Embryonic facial prominence (tissue), 1 donor: ENCODE results near the gene NEK6.

Source experiments
- DNase-seq: peaks from one replicate; pipeline ENCODE4 v3.0.0-alpha.2; 2016; ENCODE audit errors: extremely low spot score

The NEK6 gene

GRCh38 chr9:124373851-124374250 lies 116.1 kb downstream of the NEK6 start:
- no peak for DNase-seq

GRCh38 chr9:124375726-124376125 lies 118.0 kb downstream of the NEK6 start:
- no peak for DNase-seq

GRCh38 chr9:124376329-124376728 lies 118.6 kb downstream of the NEK6 start:
- no peak for DNase-seq

DNA sequence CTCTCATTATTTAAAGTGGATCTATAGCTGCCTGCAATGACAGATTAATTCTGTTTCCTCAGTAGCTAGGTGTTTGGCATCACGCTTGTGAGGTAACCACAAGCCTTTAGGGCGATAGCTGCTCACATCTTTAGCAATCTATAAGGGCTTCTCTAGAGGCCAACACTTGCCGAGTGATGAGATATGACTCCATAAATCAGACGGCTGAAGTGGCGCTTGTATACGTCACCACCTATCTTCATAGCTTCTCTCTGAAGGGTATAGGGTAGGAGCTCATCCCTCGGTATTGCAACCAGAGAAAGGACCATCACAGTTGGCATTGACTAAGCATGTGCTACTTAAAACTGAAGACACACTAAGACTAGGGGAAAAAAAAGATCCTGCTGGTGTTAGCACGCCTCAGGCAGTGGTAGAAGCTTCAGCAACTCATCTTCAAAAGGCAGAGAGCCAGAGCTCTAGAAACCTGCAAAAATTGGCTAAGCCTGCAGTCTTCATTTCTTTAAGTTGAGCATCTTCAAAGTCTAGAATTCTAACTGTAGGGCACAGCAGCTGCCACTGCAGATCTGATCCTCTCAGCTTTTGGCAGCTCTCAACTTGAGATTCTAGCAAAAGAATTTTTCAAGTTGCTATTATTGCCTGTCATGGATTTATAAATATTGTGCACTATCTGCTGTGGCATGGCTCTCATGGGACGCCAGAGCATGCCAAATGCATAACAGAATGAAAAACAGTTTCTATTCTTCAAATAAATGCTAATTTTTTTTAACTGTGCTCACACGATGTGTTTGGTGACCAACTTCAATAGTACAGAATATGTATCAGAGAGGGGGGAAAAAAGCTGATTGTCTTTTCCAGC lies 120.0 kb downstream of the NEK6 start:
- no peak for DNase-seq

DNA sequence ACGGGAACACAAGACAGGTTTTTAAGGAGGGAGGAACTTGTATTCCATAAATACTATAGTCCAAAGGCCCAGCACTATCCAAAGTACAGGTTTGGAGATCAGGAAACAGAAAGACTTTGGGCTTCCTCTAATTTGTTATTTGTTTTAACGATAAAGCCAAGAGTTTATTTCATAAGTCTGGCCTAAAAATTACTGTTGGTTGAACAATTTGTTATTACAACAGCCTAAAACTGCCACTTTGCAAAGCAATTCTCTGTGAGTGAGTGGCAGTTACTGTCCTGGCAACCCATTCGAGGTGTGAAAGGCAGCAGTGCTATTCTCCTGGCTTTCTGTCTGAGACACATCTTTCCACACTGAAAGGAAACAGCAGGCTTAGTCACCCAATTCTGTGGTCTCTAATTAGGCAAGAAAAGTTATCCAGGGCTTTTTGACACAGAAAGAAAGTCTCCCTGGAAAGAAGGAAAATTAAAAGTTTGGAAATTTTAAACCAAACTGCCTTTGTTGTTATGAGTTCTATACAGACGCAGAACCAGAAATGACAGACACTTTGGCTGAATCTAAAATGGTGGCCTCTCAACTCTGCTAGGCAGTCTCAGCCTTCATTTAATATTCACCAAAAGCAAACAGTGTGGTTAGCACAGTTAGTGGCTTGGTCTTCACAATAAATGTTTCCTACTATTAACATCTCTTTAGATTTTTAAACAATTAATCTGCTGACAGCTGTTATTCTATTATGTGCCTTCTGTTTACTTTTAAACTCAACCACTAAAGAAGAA lies 123.6 kb downstream of the NEK6 start:
- DNase-seq, result no peak

GRCh38 chr9:124384210-124384609 lies 126.5 kb downstream of the NEK6 start:
- DNase-seq, result no peak

DNA sequence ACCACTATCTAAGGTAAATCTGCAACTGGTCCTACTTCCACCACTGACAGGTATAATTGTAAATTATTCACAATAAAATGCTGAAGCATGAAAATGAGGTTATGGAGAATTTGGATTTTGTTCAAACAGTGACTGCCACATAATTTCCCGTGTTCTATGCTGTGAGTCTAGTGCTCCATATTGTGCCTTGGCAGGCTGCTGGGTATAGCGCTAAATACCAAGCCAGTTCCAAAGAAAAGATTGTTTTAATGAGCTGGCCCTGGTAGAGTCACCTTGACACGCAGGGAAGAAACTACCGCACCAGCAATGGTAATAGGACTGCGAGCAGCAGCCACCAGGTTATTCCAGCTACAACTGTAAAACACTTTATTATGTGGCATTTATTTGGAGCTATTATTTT lies 127.1 kb downstream of the NEK6 start:
- DNase-seq, result no peak

GRCh38 chr9:124385623-124386022 lies 127.9 kb downstream of the NEK6 start:
- no peak for DNase-seq

GRCh38 chr9:124386201-124386600 lies 128.5 kb downstream of the NEK6 start:
- no peak for DNase-seq

DNA sequence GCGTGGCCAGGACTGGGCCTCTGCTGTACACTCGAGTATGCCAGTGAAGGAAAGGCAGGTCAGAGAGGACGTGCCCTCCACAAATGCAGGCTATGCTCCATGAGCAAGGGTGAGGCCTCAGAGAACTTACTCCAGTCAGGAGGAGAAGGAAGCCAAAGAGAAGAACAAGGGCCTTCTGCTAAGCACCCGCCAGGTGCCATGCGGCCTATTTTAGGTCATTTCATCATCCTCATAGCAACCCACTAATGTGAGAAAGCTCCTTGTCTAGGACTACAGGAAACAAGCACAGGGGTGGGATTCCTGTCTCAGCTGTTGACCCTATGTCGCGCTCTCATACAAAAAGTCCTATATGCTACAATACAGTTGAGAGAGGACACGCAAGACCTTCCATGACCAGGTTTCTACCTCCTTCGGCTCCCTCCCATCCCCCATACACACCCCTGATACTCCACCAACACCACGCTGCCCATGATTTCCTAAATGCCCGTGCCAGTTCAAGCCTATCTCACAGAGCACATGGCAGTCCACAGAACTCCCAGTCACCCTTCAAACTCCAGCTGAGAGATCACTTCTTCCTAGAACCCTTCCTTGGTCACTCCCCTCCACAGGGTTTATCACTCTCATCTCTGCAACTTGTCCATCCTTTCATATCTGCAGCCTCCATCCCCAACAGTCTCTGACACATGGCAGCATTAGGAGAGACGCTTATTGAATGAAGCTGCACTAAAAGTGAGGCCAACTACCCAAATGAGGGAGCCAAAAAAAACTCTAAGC lies 130.7 kb downstream of the NEK6 start:
- DNase-seq, result no peak

- no peak for DNase-seq
Observed at GRCh38 chr9:124389146-124389939, 131.6 kb downstream of the NEK6 start.

GRCh38 chr9:124390794-124391658 lies 133.3 kb downstream of the NEK6 start:
- no peak for DNase-seq

GRCh38 chr9:124392254-124392870 lies 134.6 kb downstream of the NEK6 start:
- no peak for DNase-seq

DNA sequence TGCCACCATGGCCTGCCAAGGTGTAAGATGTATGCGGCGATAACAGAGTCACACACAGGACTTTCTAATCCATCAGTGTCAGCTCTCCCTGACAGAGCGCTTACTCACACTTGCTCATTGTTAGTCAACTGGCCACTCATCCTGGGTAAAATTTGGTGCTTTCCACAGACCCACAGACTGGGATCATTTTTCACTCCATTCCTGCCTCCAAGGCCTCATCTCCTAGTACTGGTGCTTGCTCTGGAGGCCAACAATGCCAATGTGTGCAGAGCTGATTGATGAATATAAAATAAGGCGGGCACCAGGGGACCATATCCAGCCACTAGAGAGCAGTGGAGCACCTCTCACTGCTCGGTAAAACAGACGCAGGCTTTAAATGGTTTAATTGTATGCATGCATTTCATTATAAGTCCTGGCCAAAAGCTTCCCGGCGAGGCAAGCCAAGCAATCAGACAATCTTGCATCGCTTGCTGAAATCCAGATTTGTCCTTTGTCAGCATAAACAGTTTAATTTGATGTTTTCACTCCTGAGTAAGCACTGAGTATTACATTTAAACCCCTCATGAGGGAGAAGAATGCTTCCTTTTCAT lies 135.2 kb downstream of the NEK6 start:
- DNase-seq, result no peak

- no peak for DNase-seq
Observed at GRCh38 chr9:124394167-124394566, 136.4 kb downstream of the NEK6 start.

GRCh38 chr9:124394596-124394995 lies 136.8 kb downstream of the NEK6 start:
- DNase-seq, result no peak

DNA sequence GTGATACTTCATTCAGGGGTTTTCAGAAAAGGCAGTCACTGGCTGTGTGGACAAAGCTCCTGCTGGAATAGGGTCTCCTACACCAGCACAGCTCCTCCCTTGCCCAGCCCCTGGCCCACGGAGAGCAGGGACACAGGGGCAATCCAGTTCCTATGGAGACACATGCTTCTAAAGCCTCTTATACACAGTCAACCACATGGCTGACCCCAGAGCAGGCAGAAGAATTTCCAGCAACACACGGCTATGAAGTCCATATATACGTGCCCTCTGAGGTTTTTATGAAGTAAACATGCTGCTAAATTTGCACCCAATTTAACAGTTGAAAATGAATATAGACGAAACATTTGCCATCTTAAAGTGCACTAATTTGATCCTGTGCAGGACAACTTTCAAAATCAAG lies 138.1 kb downstream of the NEK6 start:
- no peak for DNase-seq

GRCh38 chr9:124398191-124398935 lies 140.6 kb downstream of the NEK6 start:
- no peak for DNase-seq
